Ishikawa (cell line): ENCODE results near the gene AP1B1.

Source experiments
- CEBPB ChIP-seq: IDR thresholded peaks from 2 replicates; pipeline ENCODE4 v1.6.1; 2012
- EGR1 ChIP-seq: IDR thresholded peaks from 2 replicates; pipeline ENCODE4 v1.6.1; 2012
- EP300 ChIP-seq: IDR thresholded peaks from 2 replicates; pipeline ENCODE4 v1.6.1; 2012; ENCODE audit warnings: borderline replicate concordance
- FOXM1 ChIP-seq: IDR thresholded peaks from 2 replicates; pipeline ENCODE4 v1.6.1; 2012; ENCODE audit warnings: low read depth, borderline replicate concordance
- MAX ChIP-seq: IDR thresholded peaks from 2 replicates; pipeline ENCODE4 v1.6.1; 2012
- NFIC ChIP-seq: IDR thresholded peaks from 2 replicates; pipeline ENCODE4 v1.6.1; 2012
- TCF12 ChIP-seq: IDR thresholded peaks from 2 replicates; pipeline ENCODE4 v1.6.1; 2012; ENCODE audit warnings: low read depth
- TEAD4 ChIP-seq: IDR thresholded peaks from 2 replicates; pipeline ENCODE4 v1.6.1; 2012
- YY1 ChIP-seq: IDR thresholded peaks from 2 replicates; pipeline ENCODE4 v1.6.1; 2012; ENCODE audit warnings: low read depth
- TF ChIP-seq, protein P1 (sequence below): IDR thresholded peaks from 2 replicates; pipeline ENCODE4 v1.6.1; 2012

GRCh38 chr22:29306175-29306834 is 82.1 kb downstream of the AP1B1 start, which contains the start of gene GAS2L1:
- TF ChIP-seq FOXM1 (peak; percentile 78), CEBPB (peak; percentile 46; the same call in 1 of the 2 replicates), NFIC (peak; percentile 86), TCF12 (peak; percentile 94), EGR1 (no peak), EP300 (peak; percentile 91), YY1 (peak; percentile 83), TEAD4 (peak; percentile 83), MAX (peak; percentile 76)
- TF ChIP-seq, protein P1, sequence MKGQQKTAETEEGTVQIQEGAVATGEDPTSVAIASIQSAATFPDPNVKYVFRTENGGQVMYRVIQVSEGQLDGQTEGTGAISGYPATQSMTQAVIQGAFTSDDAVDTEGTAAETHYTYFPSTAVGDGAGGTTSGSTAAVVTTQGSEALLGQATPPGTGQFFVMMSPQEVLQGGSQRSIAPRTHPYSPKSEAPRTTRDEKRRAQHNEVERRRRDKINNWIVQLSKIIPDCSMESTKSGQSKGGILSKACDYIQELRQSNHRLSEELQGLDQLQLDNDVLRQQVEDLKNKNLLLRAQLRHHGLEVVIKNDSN, result peak; percentile 18; the same call in 1 of the 2 replicates
